GM12891 (cell line): ENCODE data around the gene TSPAN16.

Source experiments
- DNase-seq: peaks from one replicate; pipeline ENCODE4 v3.0.0; 2011; ENCODE audit warnings: low spot score; ENCODE audit not compliant: insufficient read length
- FAIRE-seq: peaks from 2 replicates; lab custom pipeline; 2011; peaks lifted over from hg19 to GRCh38; lab: Jason Lieb, UNC
- PAX5 ChIP-seq: IDR thresholded peaks from 2 replicates; pipeline ENCODE4 v1.6.1; 2011; ENCODE audit warnings: low read length, moderate library complexity, mild to moderate bottlenecking; ENCODE audit not compliant: insufficient read depth, severe bottlenecking
- POLR2A ChIP-seq: IDR thresholded peaks from 2 replicates; pipeline ENCODE4 v1.6.1; 2011; ENCODE audit warnings: low read depth, low read length, control low read depth
- POLR2AphosphoS5 ChIP-seq: IDR thresholded peaks from 2 replicates; pipeline ENCODE4 v1.6.1; 2011; ENCODE audit warnings: low read depth, low read length, control low read depth
- POU2F2 ChIP-seq: IDR thresholded peaks from 2 replicates; pipeline ENCODE4 v1.6.1; 2011; ENCODE audit warnings: low read depth, mild to moderate bottlenecking, control low read depth, low read length, moderate library complexity
- SPI1 ChIP-seq: IDR thresholded peaks from 2 replicates; pipeline ENCODE4 v1.6.1; 2011; ENCODE audit warnings: low read depth, low read length, control low read depth
- TAF1 ChIP-seq: IDR thresholded peaks from 2 replicates; pipeline ENCODE4 v1.6.1; 2011; ENCODE audit warnings: low read depth, low read length, control low read depth

The TSPAN16 gene

DNA sequence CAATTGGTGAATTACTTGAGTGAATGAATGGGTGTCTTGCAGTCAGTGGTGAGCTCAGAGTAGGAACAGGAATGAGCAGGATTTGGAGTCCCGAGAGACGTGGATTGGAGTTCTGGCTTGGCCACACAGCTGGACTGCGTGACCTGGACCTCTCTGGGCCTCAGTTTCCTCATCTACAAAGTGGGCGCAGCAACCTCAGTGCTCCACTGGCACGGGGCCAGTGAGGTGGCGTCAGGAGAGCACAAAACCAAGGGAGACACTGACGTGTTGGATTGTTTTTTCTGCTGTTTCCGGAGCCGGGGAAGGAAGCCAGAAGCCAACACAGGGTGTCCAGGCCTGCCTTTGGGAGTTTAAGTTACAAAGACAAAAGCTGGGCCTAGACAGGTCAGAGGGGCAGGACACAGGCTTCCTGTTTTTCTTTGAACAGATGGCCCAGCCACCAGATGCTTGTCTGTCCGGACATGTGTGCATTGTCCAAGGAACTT, 27.1 kb upstream of the TSPAN16 start:
- TF ChIP-seq SPI1 (peak; percentile 31; the same call in 1 of the 2 replicates), POU2F2 (no peak), PAX5 (no peak)
- FAIRE-seq, result no peak
- no peak for DNase-seq

- FAIRE-seq (no peak), DNase-seq (no peak)
- no peak for TF ChIP-seq POU2F2
- TF ChIP-seq PAX5, result no peak
- TF ChIP-seq TAF1, result no peak
- TF ChIP-seq SPI1, result no peak
- no peak for TF ChIP-seq POLR2A
- no peak for TF ChIP-seq POLR2AphosphoS5
Observed at GRCh38 chr19:11269408-11269807, 26.6 kb upstream of the TSPAN16 start.

GRCh38 chr19:11273296-11273695, 22.7 kb upstream of the TSPAN16 start:
- FAIRE-seq (no peak), DNase-seq (no peak)
- no peak for TF ChIP-seq PAX5
- TF ChIP-seq SPI1, result no peak
- TF ChIP-seq POLR2AphosphoS5, result no peak
- no peak for TF ChIP-seq TAF1
- no peak for TF ChIP-seq POLR2A
- no peak for TF ChIP-seq POU2F2

GRCh38 chr19:11273989-11274388, 22.0 kb upstream of the TSPAN16 start:
- TF ChIP-seq POU2F2 (no peak), POLR2A (no peak), TAF1 (no peak), PAX5 (no peak), POLR2AphosphoS5 (no peak), SPI1 (no peak)
- DNase-seq, result no peak
- no peak for FAIRE-seq

- DNase-seq (no peak), FAIRE-seq (no peak)
- TF ChIP-seq POU2F2 (no peak), POLR2A (no peak), POLR2AphosphoS5 (no peak), SPI1 (no peak), PAX5 (no peak), TAF1 (no peak)
Observed at GRCh38 chr19:11274533-11275086, 21.4 kb upstream of the TSPAN16 start.

- DNase-seq (no peak), FAIRE-seq (no peak)
- TF ChIP-seq POU2F2, result no peak
- TF ChIP-seq POLR2A, result no peak
- TF ChIP-seq SPI1, result no peak
- no peak for TF ChIP-seq PAX5
- no peak for TF ChIP-seq TAF1
- no peak for TF ChIP-seq POLR2AphosphoS5
Observed at GRCh38 chr19:11278670-11279069, 17.3 kb upstream of the TSPAN16 start.

DNA sequence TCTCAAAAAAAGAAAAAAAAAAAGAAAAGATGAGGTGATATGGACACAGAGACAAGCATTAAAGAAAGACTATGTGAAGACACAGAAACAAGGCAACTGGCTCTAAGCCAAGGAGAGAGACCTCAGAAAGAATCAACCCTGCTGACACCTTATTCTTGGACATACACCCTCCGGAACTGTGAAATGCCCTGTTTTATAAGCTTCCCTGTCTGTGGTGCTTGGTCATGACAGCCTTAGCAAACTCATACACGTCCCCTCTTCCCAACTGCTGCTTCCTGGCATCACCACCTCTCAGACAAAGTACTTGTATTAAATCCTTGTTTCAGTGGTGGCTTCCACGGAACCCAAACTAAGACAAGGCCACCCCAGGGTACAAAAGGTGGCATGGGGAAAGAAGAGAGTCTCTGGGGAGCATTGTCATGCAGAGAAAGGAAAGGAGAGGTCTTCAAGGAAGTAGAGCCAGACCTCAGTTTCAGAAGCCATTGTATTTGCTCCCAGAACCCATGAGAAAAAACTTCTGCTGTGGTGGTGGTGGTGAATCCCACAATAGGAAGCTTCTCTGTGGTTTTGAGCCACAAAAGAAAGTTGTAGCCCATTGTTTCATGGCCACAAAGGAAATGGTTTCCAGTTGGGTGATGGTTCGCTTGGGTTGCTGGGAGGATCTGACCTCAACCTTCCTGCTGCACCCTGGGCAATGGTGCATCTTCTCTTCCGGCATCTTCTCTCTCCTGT, 16.3 kb upstream of the TSPAN16 start:
- TF ChIP-seq PAX5 (no peak), TAF1 (no peak), POU2F2 (no peak), POLR2A (no peak), SPI1 (no peak), POLR2AphosphoS5 (no peak)
- no peak for DNase-seq
- FAIRE-seq, result peak; percentile 78

DNA sequence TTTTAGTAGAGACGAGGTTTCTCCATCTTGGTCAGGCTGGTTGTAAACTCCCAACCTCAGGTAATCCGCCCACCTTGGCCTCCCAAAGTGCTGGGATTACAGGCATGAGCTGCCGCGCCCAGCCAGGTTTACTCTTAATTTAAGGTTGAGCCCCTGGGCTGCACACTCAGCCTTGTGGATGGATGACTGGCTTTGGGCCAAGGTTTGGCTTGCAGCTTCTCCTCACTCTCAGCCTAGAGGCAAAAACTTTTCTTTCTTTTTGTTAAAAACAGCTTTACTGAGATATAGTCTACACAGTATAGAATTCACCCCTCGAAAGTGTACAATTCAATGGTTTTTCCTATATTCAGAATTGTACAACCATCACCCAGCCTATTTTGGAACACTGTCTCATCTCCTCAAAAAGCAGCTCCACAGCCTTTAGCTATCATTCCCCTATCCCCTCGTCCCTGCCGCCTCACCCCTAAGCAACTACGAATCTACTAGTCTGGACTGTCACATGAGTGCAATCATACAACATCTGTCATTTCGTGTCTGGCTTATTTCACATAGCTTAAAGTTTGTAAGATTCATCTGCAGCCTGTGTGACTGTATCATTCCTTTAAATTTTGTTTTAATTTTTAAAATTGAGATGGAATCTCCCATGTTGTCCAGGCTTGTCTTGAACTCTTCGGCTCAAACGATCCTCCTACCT, 14.5 kb upstream of the TSPAN16 start:
- FAIRE-seq, result no peak
- no peak for DNase-seq
- TF ChIP-seq POLR2AphosphoS5, result no peak
- TF ChIP-seq PAX5, result no peak
- TF ChIP-seq SPI1, result no peak
- no peak for TF ChIP-seq TAF1

- no peak for DNase-seq
- no peak for FAIRE-seq
- TF ChIP-seq POLR2AphosphoS5 (no peak), POU2F2 (no peak), PAX5 (no peak), POLR2A (no peak), TAF1 (no peak), SPI1 (no peak)
Observed at GRCh38 chr19:11284515-11284914, 11.4 kb upstream of the TSPAN16 start.
